ENCODE results near the gene PLD5. TPM values are rescaled to one million over a fixed set of nuclear protein-coding genes. Genes with fewer than 3 reads are reported as not detected.
"Not testable (repeated sequence)": the region's sequence is repeated elsewhere in the genome, so short reads cannot be mapped to it uniquely, and the experiment has no call there.

Gene PLD5
- total RNA-seq, 2 donors from 2014 or later: 0.27 TPM; not detected in 1

DNA sequence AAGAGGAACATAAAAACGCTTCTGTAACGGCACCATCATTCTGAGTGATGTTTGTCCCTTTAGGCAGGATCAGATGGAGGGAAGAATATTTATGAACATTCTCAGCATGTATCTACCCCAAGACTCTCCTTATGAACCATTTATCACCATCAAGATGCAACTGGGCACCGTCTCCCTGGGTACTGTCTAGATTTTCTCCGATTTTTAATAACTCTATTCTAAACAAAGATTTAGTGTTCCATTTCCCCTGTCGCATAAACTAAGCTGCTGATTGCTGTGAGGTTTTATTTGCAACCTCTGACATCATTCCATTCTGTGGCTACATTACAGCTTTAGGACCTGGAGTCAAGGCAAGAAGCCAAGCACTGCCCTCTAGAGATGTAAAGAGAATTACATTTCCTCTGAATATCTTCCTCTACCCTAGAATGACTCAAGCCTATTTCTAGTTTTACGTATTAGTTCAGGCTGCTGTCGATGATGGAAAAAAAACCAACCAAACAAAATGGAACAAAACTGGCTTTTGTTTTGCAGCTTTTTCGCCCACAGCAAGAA lies 395.5 kb downstream of the PLD5 start:
- TF ChIP-seq, protein P1, sequence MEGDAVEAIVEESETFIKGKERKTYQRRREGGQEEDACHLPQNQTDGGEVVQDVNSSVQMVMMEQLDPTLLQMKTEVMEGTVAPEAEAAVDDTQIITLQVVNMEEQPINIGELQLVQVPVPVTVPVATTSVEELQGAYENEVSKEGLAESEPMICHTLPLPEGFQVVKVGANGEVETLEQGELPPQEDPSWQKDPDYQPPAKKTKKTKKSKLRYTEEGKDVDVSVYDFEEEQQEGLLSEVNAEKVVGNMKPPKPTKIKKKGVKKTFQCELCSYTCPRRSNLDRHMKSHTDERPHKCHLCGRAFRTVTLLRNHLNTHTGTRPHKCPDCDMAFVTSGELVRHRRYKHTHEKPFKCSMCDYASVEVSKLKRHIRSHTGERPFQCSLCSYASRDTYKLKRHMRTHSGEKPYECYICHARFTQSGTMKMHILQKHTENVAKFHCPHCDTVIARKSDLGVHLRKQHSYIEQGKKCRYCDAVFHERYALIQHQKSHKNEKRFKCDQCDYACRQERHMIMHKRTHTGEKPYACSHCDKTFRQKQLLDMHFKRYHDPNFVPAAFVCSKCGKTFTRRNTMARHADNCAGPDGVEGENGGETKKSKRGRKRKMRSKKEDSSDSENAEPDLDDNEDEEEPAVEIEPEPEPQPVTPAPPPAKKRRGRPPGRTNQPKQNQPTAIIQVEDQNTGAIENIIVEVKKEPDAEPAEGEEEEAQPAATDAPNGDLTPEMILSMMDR (IDR thresholded peaks at IDR 0.05): no peak

DNA sequence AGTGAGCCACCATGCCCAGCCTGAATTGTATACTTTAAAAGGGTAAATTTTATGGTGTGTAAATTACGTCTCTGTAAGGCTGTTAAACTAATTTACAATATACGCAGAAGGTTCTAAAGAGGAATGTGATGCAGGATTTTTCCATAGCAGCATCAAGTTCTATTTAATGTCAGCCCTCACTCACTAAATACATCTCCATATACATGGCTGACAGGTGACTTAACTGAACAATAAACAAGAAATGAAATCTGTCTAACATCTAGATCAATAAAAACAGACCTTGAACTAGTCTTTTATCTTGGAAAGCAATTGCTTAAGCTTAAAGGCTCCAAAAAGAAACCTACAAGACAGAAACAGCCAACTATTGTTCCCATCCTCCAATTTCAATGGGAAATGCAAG lies 404.1 kb downstream of the PLD5 start:
- intact Hi-C loops (cut with DNase I): no loop called here

More for the DNA sequence above, 395.5 kb downstream of the PLD5 start:
- H3K27me3 ChIP-seq: no peaks in the 10 kb centered on the region
- H3K36me3 ChIP-seq: no peaks in the 10 kb centered on the region
- no peaks in the 10 kb centered on the region for H3K9me3 ChIP-seq
- no peak for DNase-seq
- no peak overlapping the region for H3K9ac ChIP-seq (ENCODE audit: low read depth in 2 of 2, low read length in 2 of 2)
- intact Hi-C loops (cut with DNase I): no loop called here
- H3K27ac ChIP-seq: no peak overlapping the region
- H3K4me3 ChIP-seq: no peak overlapping the region
- H3K4me1 ChIP-seq: no peaks in the 10 kb centered on the region

DNA sequence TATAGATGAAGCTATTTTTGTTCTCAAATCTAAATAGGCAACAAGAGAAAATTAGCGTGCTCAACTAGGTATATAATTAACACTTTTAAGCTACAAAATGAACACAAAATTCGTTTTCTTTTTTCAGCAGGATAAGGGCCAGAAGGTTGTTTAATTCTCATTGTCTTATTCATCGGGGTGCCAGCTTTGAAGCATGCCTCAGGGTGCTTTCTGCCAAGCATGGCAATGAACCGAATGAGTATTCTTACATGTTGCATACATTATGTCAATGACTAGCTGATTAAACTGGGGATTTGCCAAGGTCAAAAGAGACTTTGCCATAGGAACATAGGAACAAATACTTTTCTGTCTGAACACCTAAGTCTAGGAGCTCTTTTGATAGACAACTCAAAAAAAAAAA lies 423.6 kb downstream of the PLD5 start:
- TF ChIP-seq, protein P1 (IDR thresholded peaks at IDR 0.05): no peak
- Histone ChIP-seq H3K9me3 (no peaks in the 10 kb centered on the region), H3K36me3 (no peaks in the 10 kb centered on the region), H3K4me3 (no peak overlapping the region), H3K27ac (no peak overlapping the region), H3K9ac (ENCODE audit: low read depth in 2 of 2, low read length in 2 of 2) (no peak overlapping the region), H3K27me3 (no peaks in the 10 kb centered on the region), H3K4me1 (no peaks in the 10 kb centered on the region)
- intact Hi-C loops (cut with DNase I): no loop called here
- no peak for DNase-seq

More for the DNA sequence above, 404.1 kb downstream of the PLD5 start:
- TF ChIP-seq, protein P1 (IDR thresholded peaks at IDR 0.05): no peak
- Histone ChIP-seq H3K36me3 (no peaks in the 10 kb centered on the region), H3K4me3 (no peak overlapping the region), H3K9ac (ENCODE audit: low read depth in 2 of 2, low read length in 2 of 2) (no peak overlapping the region), H3K4me1 (no peaks in the 10 kb centered on the region), H3K27me3 (no peaks in the 10 kb centered on the region), H3K27ac (no peak overlapping the region), H3K9me3 (no peaks in the 10 kb centered on the region)
- DNase-seq: no peak

DNA sequence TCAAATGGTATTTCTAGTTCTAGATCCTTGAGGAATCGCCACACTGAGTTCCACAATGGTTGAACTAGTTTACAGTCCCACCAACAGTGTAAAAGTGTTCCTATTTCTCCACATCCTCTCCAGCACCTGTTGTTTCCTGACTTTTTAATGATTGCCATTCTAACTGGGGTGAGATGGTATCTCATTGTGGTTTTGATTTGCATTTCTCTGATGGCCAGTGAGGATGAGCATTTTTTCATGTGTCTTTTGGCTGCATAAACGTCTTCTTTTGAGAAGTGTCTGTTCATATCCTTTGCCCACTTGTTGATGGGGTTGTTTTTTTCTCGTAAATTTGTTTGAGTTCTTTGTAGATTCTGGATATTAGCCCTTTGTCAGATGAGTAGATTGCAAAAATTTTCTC lies 427.2 kb downstream of the PLD5 start:
- intact Hi-C loops (cut with DNase I); H3K36me3 ChIP-seq; H3K9me3 ChIP-seq; H3K9ac ChIP-seq (ENCODE audit: low read depth in 2 of 2, low read length in 2 of 2); H3K27me3 ChIP-seq; DNase-seq; H3K4me1 ChIP-seq; H3K4me3 ChIP-seq; H3K27ac ChIP-seq: not testable (repeated sequence)

DNA sequence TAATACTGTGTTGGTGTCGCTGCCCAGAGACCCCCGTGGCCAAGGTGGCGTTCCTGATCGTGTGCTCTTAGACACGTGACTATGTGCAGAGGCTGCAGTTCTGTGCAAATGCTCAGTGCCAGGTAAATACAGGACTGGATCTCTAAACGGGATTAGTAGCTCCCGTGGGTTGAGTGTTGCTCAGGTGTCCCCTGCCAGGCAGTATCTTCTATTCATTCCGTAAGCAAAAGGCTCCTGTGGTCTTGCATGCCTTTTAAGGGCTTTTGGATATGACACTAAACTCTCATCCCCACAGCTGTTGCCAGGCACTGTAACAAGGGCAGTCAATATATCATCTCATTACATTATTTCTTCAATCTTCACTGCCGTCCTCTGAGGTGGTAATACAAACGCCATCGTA lies 431.4 kb downstream of the PLD5 start:
- intact Hi-C loops (cut with DNase I): no loop called here
- Histone ChIP-seq H3K27me3 (no peaks in the 10 kb centered on the region), H3K9ac (ENCODE audit: low read depth in 2 of 2, low read length in 2 of 2) (no peak overlapping the region), H3K36me3 (no peaks in the 10 kb centered on the region), H3K9me3 (no peaks in the 10 kb centered on the region), H3K4me1 (no peaks in the 10 kb centered on the region), H3K27ac (no peak overlapping the region), H3K4me3 (no peak overlapping the region)
- DNase-seq: no peak
- TF ChIP-seq, protein P1 (IDR thresholded peaks at IDR 0.05): no peak

DNA sequence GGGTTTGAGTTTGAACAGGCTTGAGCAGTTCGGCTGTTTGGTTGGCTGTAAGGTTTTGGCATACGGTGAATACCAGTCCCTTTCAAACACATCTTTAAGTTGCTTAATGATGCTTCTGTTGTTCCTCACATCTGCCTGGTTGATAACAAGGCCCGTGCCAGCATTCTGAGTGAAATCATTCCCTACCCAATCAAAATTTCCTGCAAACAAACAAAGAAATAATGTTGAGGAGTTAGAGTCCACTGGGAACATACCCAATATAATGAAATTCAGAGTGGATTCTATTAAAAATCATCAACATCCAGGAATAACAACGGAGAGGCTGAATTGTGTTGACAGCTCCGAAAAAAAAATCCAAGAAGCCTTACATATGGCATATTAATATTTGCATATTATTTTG lies 434.6 kb downstream of the PLD5 start:
- Histone ChIP-seq H3K4me1 (no peaks in the 10 kb centered on the region), H3K9me3 (no peaks in the 10 kb centered on the region), H3K27me3 (no peaks in the 10 kb centered on the region), H3K27ac (no peak overlapping the region), H3K9ac (ENCODE audit: low read depth in 2 of 2, low read length in 2 of 2) (no peak overlapping the region), H3K36me3 (no peaks in the 10 kb centered on the region), H3K4me3 (no peak overlapping the region)
- no peak for DNase-seq
- TF ChIP-seq, protein P1 (IDR thresholded peaks at IDR 0.05): no peak
- intact Hi-C loops (cut with DNase I): no loop called here

Data from colonic mucosa (tissue), 4 donors.